Epithelial cell of esophagus (primary cell): ENCODE results near the gene DNAH8.

Source experiments
- DNase-seq: peaks from one replicate; pipeline ENCODE4 v3.0.0; 2010; ENCODE audit warnings: low read depth
- H3K4me3 ChIP-seq: 2 replicates; pipeline ENCODE4 v1.5.1; 2011; ENCODE audit warnings: mild to moderate bottlenecking, low read length, control low read depth
- CTCF ChIP-seq: IDR thresholded peaks from 2 replicates; pipeline ENCODE4 v1.5.1; 2011; ENCODE audit warnings: low read depth, mild to moderate bottlenecking, low read length, control low read depth, inconsistent platforms; ENCODE audit not compliant: insufficient read depth; ENCODE audit errors: missing control alignments

DNAH8 gene

GRCh38 chr6:38938741-38939140 is 223.6 kb downstream of the DNAH8 start:
- H3K4me3 ChIP-seq = no peak overlapping the region
- no peak for TF ChIP-seq CTCF
- no peak for DNase-seq

GRCh38 chr6:38942442-38942841 is 227.3 kb downstream of the DNAH8 start:
- no peak for TF ChIP-seq CTCF
- H3K4me3 ChIP-seq = no peak overlapping the region
- DNase-seq = no peak

- no peak overlapping the region for H3K4me3 ChIP-seq
- TF ChIP-seq CTCF = no peak
- DNase-seq = no peak
Measured at GRCh38 chr6:38942965-38943364, 227.9 kb downstream of the DNAH8 start.

GRCh38 chr6:38943964-38944363 is 228.9 kb downstream of the DNAH8 start:
- TF ChIP-seq CTCF = no peak
- no peak for DNase-seq

GRCh38 chr6:38944655-38945279 is 229.7 kb downstream of the DNAH8 start:
- no peak overlapping the region for H3K4me3 ChIP-seq
- no peak for TF ChIP-seq CTCF
- no peak for DNase-seq

More at GRCh38 chr6:38943964-38944363, 228.9 kb downstream of the DNAH8 start:
- H3K4me3 ChIP-seq = no peak overlapping the region

- H3K4me3 ChIP-seq = no peak overlapping the region
- no peak for TF ChIP-seq CTCF
- DNase-seq = no peak
Measured at GRCh38 chr6:38955861-38956260, 240.8 kb downstream of the DNAH8 start.

- peak; percentile 70 for DNase-seq
- H3K4me3 ChIP-seq = no peak overlapping the region
- TF ChIP-seq CTCF = no peak
Measured at GRCh38 chr6:38957426-38957825, 242.3 kb downstream of the DNAH8 start.
